Measurements from ENCODE around the gene C14orf180. TPM values are rescaled to one million over a fixed set of nuclear protein-coding genes. Genes with fewer than 3 reads are reported as not detected.

C14orf180 gene
- polyA plus RNA-seq, 2 of the 4 experiments (the other 2 are of a cell fraction): not detected

- no peak overlapping the region for H3K4me3 ChIP-seq
- FAIRE-seq (no peak), ATAC-seq (no peak), DNase-seq (ENCODE audit: low read depth in 1 of 2, low spot score in 1 of 2) (no peak)
- H3K27ac ChIP-seq: no peak overlapping the region
- WGBS (ENCODE audit: missing lambda C conversion rate): 71% methylated on average over 9 of the region's 9 CpGs
- no peak overlapping the region for H3K4me2 ChIP-seq
- TF ChIP-seq HMGXB4 (CRISPR knock-in tag; IDR thresholded peaks at IDR 0.05; ENCODE audit: borderline replicate concordance) (no peak), MAFK (IDR thresholded peaks at IDR 0.05; ENCODE audit: partially characterized antibody) (no peak), JUNB (IDR thresholded peaks at IDR 0.05) (no peak), ZFP36 (IDR thresholded peaks at IDR 0.05; ENCODE audit: borderline replicate concordance, partially characterized antibody) (no peak), MYC (IDR thresholded peaks at IDR 0.05; ENCODE audit: borderline replicate concordance, low read length) (no peak), POLR2A (IDR thresholded peaks at IDR 0.05; ENCODE audit: low read length) (no peak), HOXB13 (CRISPR knock-in tag; IDR thresholded peaks at IDR 0.05; ENCODE audit: low read depth) (no peak), RNF2 (IDR thresholded peaks at IDR 0.05; ENCODE audit: borderline replicate concordance, low read depth) (no peak), EHMT2 (IDR thresholded peaks at IDR 0.05; ENCODE audit: low read depth) (no peak), CTCF (IDR thresholded peaks at IDR 0.05) (no peak), CHD2 (IDR thresholded peaks at IDR 0.05; ENCODE audit: low read length, partially characterized antibody) (no peak), CBX8 (IDR thresholded peaks at IDR 0.05) (no peak), TP53 (CRISPR knock-in tag; IDR thresholded peaks at IDR 0.05) (no peak), KDM1A (IDR thresholded peaks at IDR 0.05; ENCODE audit: low read depth) (no peak), MAX (IDR thresholded peaks at IDR 0.05) (no peak), KDM5A (IDR thresholded peaks at IDR 0.05) (no peak)
- ChIA-PET CTCF (interaction anchor here (0.6 to 8.7 kb wide), 7 partner anchors 12 to 504 kb away, joined by 3 to 71 read pairs (median 3); no protein-coding TSS in a partner anchor), POLR2A (no interaction called here)
- H3K9me3 ChIP-seq: no peaks in the 10 kb centered on the region
- H3K4me1 ChIP-seq: peaks cover 4% of the 10 kb centered on the region; the same call in 1 of the 3 replicates
Measured at GRCh38 chr14:104581521-104581920, 2.0 kb downstream of the C14orf180 start.

GRCh38 chr14:104582005-104582404 is 2.4 kb downstream of the C14orf180 start:
- 54% methylated on average over 13 of the region's 20 CpGs for WGBS (ENCODE audit: missing lambda C conversion rate)
- TF ChIP-seq CTCF (IDR thresholded peaks at IDR 0.05): no peak
- TF ChIP-seq MAZ (IDR thresholded peaks at IDR 0.05; ENCODE audit: borderline replicate concordance, low read depth, low read length): no peak
- TF ChIP-seq RARB (CRISPR knock-in tag; IDR thresholded peaks at IDR 0.05): no peak
- TF ChIP-seq TP53 (CRISPR knock-in tag; IDR thresholded peaks at IDR 0.05): no peak
- no peak for TF ChIP-seq BCL3 (IDR thresholded peaks at IDR 0.05)
- TF ChIP-seq ZFP36 (IDR thresholded peaks at IDR 0.05; ENCODE audit: borderline replicate concordance, partially characterized antibody): no peak
- TF ChIP-seq RAD21 (conservative IDR thresholded peaks at IDR 0.05 in 1 of 2, IDR thresholded peaks at IDR 0.05 in 1 of 2): no peak
- TF ChIP-seq FOSL2 (IDR thresholded peaks at IDR 0.05): no peak
- TF ChIP-seq FOSL2 (CRISPR knock-in tag; IDR thresholded peaks at IDR 0.05): no peak
- no peak for TF ChIP-seq CHD2 (IDR thresholded peaks at IDR 0.05; ENCODE audit: low read length, partially characterized antibody)
- no peak for TF ChIP-seq CBX2 (IDR thresholded peaks at IDR 0.05; ENCODE audit: borderline replicate concordance, low read depth)
- no peak for TF ChIP-seq FOSB (CRISPR knock-in tag; IDR thresholded peaks at IDR 0.05)
- TF ChIP-seq, protein P1, sequence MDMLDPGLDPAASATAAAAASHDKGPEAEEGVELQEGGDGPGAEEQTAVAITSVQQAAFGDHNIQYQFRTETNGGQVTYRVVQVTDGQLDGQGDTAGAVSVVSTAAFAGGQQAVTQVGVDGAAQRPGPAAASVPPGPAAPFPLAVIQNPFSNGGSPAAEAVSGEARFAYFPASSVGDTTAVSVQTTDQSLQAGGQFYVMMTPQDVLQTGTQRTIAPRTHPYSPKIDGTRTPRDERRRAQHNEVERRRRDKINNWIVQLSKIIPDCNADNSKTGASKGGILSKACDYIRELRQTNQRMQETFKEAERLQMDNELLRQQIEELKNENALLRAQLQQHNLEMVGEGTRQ (IDR thresholded peaks at IDR 0.05): no peak
- Histone ChIP-seq H3K9me3 (no peaks in the 10 kb centered on the region), H3K4me1 (peaks cover 1% of the 10 kb centered on the region; the same call in 1 of the 3 replicates), H3K4me2 (no peak overlapping the region), H3K4me3 (no peak overlapping the region), H3K27ac (no peak overlapping the region)
- ChIA-PET CTCF (interaction anchor here (0.6 to 8.7 kb wide), 7 partner anchors 12 to 504 kb away, joined by 3 to 71 read pairs (median 4); no protein-coding TSS in a partner anchor), POLR2A (no interaction called here)
- DNase-seq (ENCODE audit: low read depth in 1 of 2, low spot score in 1 of 2): no peak
- no peak for FAIRE-seq
- no peak for ATAC-seq
